GM18873 (cell line): ENCODE measurements around the gene SBF2.

Experiments used
- ATAC-seq: cut with Tn5 transposase; IDR thresholded peaks from one replicate; pipeline ENCODE4 v1.9.1; 2021; ENCODE audit warnings: mild to moderate bottlenecking, moderate library complexity, moderate number of reproducible peaks; ENCODE audit not compliant: unreplicated experiment, low FRiP score

Gene SBF2

DNA sequence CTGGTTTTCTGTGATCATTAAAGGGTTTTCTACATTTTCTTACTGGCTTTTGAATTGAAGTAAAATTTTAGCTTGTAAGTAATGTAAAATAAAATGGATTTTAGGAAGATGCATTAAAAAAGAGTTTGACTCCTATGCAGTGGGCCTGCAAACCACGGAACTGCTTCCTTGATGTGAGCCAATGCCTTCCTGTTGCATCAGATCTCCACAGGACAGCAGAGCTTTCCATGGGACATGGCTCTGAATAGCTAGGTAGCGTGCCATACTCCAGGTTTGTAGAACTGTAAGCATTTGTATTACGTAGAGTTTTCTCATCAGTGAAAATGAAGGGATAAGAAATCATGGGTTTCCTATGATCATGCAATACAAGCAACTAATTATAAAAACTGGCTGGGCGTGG is 496.7 kb downstream of the SBF2 start:
- ATAC-seq = no peak

DNA sequence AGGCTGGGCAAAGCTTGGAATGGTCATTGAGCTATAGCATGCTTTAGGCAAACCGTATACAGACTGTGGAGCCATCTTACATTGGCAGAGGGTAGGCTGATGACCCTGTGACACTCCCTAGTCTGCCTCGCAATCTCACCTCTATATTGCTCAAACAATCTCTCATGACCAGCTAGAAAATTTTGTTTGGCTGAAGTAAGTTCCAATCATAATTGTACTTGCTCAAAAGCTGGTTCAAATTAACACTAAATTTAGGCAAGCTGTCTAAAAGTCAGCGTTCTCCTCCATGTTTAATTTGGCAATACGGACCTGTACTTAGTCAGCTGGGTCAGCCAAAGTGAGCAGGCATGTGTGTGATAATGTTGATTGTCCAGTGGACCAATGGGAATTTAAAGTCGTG is 497.2 kb downstream of the SBF2 start:
- ATAC-seq = no peak

DNA sequence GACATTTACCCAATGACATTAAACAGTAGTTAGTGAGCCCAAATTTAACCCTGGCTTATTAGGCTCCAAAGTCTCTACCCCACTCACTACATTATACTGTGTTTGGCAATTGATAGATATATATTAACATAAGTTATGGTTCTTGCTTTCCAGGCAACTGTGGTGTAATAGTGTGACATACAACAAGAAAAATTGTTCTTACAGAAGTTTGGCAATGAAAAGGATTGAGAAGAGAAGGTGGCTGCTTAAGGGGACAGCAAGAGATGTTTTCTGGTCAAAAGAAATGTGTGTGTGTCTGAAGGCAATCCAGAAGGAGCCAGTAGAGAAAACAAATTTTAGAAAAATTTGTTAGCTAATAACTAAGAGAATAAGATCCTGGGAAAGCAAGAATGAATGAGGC is 497.8 kb downstream of the SBF2 start:
- no peak for ATAC-seq

DNA sequence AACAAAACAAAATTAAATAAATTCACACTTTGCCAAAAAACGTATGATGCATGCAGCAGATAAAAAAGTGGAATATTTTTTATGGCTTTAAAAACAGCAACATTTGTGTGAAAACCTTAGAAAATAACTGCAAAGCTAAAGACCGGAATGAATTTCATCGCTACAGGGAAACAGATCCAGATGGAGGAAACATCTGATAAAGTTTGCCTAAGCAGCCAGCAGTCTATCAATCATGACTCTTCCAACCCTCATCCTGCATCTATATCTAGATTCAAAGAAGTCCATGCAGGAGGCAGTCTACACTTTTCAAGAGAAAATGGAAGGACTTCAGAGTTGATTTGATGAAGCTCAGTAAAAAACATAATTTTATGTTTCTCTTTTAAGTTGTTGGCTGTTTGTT is 503.3 kb downstream of the SBF2 start:
- no peak for ATAC-seq

DNA sequence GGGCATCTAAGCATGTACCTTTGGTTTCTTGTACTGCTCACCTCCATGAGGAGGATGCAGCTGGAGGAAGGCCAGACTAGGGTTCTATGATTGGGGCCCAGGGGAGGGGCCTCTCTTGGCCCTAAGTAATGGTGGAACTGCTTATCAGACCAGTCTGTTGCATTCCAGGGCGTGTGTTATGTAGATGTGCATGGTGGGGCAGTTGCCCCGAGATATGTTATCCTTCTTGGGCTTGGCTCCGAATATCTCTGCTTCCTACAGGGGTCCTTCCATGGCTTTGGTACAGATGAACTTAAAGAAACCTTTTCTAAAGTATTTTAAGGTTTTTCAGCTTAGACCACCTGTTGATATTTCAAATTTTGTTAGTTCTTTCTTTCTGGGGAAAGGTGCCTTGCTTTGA is 504.1 kb downstream of the SBF2 start:
- ATAC-seq = no peak

DNA sequence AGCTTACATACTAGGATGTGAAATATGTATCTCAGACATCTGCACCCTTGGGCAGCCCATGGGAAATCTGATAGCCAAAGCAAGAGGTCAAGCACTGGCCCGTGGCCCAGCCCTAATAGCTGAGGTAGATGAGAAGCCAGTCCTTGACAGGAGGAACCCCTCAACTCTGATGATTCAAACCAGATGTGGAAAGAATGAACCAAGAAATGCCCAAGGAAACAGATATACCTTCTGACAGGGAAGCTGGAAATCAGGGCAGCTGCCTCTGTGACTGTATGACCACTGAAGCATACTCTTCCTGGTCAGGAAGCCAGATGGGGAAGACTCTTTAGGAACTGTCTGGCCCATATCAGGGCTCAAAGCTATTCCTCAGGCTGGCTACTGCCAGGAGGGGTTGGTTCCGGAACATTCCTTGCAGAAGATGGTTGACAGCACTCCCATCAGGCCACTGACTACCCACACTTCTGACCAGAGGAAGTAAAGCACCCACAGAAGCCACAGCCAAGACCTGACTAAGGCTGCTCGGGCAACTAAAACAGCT is 506.0 kb downstream of the SBF2 start:
- no peak for ATAC-seq

DNA sequence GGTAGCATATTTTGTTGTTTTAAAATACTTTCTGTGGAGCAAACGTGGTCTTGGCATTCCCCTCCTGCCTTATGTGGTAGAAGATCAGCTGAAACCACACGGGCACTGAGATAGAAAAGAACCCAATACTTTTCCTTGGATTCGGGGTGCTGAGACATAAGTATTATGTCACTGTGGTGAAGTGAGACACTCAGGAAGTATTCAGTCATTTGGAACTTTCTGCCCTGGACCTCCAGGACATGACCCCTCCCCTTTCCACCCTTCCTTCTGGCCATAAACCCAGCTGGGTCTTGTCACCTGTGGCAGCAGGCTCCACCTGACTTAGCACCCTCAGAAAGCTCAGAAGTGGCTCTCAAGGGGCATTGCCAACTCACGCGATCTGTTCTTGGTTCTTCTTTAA is 506.8 kb downstream of the SBF2 start:
- no peak for ATAC-seq

DNA sequence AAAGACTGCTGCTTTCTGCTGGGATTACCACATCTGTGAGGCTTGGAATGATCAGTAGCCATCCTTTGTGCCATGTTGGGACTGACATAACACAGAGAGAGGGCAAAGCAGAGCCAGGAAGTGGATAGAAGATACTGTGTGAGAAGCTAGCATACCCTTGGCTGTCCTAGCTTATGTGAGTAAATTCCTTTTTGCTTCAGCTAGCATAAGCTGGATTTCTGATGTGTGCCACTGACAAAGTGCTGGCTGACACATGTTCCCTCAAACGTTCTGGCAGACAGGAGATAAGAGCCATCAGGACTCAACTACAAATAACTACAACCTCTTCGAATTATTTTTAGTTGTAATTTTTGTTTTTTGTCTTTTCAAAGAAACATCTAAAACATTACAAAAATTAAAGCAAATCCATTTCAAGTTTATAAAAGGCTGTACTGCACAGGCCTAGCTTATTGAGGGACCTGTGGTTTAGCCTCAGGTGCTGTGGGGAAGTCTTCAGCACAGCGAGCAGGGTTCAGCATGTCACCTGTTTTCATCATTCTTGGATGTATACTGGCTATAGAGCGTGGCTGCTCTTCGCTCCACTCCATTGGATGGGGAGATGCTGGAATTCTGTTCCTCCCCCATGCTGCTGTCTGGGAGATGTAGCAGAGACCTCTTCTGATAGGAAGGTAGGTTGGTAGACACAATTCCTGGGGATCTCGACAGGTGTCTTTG is 509.3 kb downstream of the SBF2 start:
- ATAC-seq = no peak

DNA sequence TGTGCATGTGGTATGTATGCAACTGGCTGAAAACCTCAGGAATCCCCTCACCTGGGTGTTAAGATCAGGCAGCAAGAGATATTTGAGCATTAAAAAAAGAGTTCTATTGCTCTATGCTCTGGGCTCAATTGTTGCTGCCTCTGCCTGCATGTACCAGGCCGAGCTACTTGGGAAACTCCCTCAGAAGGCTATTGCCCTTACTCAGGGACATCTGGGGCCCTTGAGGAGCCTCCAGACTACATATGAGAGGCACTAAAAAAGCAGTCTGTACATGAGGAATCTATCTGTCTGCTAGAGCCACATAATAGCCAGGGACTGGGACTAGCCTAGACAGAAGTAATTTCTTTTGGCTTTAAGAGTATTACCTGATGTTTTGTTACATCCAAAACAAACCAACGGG is 510.0 kb downstream of the SBF2 start:
- ATAC-seq = no peak

DNA sequence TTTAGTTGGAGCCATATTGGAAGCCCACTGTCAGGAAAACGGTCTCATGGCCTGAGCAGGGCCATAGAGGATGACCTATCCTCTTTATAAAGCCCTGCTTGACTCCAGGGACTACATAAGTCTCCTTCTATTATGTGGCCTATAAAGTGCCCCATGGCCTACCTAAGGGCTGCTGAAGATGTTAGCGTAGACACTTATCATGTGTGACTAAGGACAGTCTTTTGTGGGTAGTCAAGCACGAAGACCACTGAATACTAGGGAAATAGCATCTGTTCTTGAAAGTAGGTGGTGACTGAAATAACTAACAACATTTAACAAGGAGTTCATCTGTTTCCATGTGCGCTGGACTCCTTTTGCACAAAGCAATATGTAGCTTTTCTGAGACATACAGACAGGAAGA is 513.1 kb downstream of the SBF2 start:
- ATAC-seq = no peak

DNA sequence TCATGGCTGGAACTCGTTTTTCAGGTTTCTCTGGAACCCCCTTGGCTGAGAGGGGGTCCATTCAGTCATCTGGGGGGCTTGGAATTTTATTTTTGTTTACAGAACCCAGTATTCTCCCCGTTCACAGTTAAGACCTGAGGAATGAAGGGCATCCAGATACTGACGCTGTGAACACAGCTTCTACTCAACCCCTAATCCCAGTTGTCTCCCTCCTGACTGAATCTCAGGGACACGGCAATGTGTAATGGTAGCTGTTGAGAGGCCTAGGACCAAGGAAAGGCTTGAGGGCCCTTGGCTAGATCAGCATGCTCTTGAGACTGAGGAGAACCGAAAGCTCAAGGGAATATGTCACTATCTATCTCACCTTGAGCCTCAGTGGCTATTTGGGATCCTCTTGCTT is 516.5 kb downstream of the SBF2 start:
- ATAC-seq = no peak

DNA sequence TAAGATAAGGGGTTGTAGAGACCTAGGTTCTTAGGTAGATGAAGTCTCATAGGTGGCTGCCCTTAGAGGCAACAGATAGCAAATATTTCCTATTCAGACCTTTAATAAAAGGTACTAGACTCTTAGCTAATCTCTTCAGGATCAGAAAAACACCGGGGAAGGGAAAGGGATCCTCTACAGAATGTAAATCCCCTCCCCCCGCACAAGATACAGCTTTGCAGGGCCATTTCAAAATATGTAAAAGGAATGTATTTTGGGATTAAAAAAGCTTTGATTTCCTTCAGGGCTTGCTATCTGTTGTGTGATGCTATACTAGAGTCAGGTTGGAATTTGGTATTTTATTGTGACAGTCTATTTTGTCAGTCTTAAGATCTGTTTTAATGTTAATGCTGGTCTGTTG is 517.0 kb downstream of the SBF2 start:
- ATAC-seq = no peak

DNA sequence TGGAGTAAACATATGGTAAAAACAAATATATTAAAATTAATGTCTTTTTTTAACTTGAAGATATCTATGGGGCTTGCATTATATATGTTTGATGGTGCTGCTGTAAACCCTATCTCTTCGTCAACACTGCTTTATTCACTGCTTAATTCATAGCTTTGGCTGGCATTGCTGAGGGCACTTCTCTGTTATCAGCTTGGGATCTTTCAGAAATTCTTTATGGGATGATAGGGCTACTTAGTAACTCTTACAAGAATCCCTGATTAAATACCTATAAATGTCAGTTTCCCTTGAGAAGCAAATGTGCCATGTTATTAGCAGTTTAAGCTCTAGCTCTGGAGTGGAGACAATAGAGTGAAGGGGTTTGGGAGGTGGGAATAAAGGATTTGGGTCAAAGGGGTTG is 517.8 kb downstream of the SBF2 start:
- ATAC-seq = no peak

DNA sequence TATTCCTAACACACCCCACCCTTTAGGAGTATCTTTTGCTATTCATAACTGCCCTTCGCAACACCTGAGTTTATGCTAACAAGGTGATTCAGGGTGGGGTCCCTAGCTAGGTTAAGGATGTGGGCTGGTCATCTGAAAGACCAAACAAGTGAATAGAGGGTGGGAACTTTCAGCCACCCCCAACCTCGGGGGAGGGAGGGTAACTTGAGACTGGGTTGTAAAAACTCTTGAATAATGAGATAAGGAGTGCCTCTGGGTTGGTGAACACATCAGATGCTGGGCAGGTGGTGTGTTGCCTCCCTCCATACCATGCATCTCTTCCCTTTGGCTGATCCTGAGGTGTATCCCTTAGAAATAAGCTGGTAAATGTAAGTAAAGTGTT is 518.6 kb downstream of the SBF2 start:
- no peak for ATAC-seq

DNA sequence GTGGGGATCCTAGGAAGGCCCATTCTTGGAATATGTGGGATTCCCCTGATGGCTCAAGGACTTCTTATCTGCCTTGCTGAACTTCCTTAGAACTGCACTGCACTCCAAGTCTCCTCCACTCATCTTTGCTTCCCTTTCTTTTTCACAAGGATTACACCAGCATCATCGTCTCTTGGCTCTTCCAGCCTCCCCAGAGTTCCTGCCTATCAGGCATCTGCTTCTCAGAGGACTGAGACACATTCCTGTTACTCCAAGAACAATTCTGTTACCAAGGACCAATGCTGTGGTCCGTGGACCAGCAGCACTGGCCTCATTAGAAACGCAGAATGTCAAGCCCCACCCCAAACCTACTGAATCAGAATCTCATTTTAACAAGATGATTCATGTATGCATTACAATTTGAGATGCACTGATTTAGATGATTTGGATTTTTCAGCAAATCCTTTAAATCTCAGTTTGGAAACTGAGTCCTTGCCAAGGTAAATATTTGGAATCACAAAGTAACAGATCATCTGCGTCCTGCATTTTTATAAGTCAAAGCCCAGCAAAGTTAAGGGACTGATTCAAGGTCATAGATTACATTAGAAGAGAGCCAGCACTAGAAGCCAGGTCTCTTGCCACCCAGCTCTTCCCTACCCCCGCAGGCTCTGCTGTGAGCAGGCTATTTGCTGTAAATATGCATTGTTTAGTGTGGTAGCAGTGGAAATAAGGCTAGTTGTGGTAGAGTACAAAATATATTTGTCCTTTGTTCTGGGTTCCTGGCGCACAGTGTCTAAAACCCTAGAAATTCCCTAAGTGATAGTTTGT is 519.2 kb downstream of the SBF2 start:
- no peak for ATAC-seq

DNA sequence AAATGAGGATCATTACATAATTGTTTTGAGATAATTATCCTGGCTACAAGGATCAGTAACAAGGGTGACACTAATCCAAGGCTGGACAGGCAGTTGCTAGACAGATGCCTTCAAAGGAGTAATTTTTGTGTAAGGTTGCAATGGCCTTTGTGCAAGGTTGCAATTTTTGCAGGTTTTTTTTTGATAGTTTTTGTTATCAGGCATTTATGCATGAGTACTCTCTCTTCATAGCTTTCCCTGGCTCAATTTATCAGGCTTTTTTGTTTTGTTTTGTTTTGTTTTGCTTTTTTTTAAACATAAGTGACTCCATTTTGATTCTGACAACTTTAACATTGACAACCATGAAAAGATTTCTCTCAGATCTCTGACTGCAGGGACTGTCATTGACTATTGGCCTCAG is 519.9 kb downstream of the SBF2 start:
- no peak for ATAC-seq

DNA sequence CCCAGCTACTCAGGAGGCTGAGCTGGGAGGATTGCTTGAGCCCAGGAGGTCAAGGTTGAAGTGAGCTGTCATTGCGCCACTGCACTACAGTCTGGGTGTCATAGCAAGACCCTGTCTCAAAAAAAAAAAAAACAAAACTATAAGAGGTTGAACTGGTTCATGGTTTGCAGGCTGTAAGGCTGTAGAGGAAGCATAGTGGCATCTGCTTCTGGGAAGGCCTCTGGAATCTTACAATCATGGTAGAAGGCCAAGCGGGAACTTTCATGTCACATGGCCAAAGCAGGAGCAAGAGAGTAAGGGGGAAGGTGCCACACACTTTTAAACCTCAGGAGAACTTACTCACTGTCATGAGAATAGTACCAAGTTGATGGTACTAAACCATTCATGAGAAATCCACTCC is 520.5 kb downstream of the SBF2 start:
- no peak for ATAC-seq

DNA sequence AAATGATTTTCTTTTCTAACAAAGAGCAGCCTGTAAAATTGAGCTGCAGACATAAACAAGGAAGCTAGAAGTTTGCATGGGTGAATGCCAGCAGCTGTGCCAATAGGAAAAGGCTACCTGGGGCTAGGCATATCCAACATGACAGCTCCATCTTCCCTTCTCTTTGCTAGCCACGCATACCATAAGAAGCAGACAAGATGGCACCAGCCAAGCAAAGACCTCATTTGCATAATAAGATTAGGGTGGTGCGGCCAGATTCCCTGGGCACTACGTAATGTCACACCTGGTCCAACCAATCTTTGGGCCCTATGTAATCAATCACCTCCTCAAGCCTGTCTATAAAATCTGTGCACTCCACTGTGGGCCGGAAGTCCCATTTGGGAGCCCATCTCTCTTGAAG is 521.8 kb downstream of the SBF2 start:
- no peak for ATAC-seq

DNA sequence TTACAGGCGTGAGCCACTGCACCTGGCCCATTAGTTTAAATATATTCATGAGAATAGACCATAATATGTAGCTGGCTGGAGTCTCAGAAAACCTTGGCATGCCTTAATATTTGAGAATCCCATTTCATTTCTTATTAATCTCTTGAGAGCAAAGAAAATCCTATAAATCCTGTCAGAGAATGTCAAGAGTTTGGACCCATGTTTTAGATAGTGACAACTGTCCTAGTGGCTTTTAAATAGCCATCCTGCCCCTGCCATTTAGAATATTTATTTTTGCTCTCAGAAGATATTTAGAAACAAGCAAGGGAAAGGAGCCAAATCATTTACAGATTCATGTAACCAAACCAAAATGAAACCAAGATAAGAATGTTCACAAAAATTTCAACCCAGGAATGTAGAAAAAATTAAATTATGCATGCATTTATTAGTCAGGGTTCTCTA is 522.9 kb downstream of the SBF2 start:
- ATAC-seq = no peak

DNA sequence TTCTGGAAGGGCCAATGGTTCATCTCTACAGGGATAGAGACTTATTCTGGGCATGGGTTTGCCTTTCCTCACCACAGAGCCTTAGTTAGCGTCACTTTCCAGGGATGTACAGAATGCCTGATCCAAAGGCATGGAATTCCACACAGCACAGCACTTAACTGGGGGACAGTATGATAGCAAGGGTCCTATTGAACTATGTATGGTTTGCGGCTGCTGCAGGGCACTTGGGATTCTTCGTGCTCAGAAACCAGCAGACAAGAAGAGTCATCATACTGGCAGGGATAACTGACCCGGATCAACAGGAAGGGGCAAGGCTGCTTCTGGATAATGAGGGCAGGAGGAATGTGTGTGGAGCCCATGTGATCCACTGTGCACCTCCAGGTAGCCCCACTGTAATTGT is 524.4 kb downstream of the SBF2 start:
- ATAC-seq = no peak

DNA sequence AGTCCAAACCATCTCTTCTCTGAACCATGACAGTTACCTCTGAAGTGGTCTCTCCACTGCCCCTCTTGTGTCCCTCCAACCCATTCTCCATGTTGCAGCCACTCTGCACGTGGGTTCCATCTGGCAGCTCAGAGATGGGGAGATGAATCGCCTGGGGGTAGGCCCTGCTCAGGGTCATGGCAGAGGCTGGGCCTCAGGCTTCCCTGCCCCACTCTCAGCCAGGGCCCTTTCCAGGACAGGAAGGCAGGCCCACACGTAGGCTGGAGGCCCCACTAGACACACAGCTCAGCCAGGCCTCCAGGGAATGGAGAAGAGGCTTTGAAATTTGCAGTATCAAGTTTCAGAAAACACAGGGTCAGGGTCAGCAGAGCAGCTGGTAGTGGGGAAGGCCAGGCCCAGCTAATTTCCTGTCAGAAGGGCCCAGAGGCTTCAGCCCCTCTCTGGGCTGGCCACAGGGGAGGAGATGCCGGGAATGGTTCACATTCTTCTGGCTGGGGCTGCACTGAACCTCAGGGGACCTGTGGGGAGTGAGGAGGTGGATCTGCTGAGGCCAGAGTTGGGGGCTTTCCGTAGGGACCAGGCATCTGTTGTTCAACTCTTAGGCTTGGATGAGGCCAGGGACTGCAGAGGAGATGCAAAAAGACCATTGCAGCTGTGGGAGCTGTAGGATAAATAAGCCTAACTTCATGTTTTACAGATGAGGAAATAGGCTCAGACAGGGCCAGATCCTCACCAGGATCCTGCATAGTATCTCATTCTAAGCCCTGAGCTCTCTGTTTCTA is 528.5 kb downstream of the SBF2 start:
- no peak for ATAC-seq
